Tibial nerve (tissue), 4 donors: ENCODE data around the gene AOPEP.

Source experiments
- EP300 ChIP-seq, 2 donors: sonication (generic); formaldehyde crosslinking; IDR thresholded peaks; one replicate each; pipeline ENCODE4 v1.6.1; 2017; ENCODE audit warnings: antibody characterized with exemption in 2 of 2, mild to moderate bottlenecking in 1 of 2
- POLR2A ChIP-seq, 2 donors: fragments of 450-650 bp; IDR thresholded peaks; one replicate each; pipeline ENCODE4 v1.6.1; 2017; ENCODE audit warnings: antibody characterized with exemption in 2 of 2, mild to moderate bottlenecking in 2 of 2, moderate library complexity in 2 of 2
- TF ChIP-seq, protein P1 (sequence below), 5 experiments: fragments of 200-600 bp in 3 of 5; fragments of 450-650 bp in 2 of 5; sonication (generic) in 3 of 5; IDR thresholded peaks; one replicate each; pipeline ENCODE4 v1.5.1; 2016 to 2019; ENCODE audit warnings: antibody characterized with exemption in 5 of 5, mild to moderate bottlenecking in 3 of 5, moderate library complexity in 2 of 5

GRCh38 chr9:95096807-95097206 is 370.3 kb downstream of the AOPEP start:
- TF ChIP-seq, protein P1, sequence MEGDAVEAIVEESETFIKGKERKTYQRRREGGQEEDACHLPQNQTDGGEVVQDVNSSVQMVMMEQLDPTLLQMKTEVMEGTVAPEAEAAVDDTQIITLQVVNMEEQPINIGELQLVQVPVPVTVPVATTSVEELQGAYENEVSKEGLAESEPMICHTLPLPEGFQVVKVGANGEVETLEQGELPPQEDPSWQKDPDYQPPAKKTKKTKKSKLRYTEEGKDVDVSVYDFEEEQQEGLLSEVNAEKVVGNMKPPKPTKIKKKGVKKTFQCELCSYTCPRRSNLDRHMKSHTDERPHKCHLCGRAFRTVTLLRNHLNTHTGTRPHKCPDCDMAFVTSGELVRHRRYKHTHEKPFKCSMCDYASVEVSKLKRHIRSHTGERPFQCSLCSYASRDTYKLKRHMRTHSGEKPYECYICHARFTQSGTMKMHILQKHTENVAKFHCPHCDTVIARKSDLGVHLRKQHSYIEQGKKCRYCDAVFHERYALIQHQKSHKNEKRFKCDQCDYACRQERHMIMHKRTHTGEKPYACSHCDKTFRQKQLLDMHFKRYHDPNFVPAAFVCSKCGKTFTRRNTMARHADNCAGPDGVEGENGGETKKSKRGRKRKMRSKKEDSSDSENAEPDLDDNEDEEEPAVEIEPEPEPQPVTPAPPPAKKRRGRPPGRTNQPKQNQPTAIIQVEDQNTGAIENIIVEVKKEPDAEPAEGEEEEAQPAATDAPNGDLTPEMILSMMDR (IDR thresholded peaks at IDR 0.05) = no peak
- TF ChIP-seq EP300 (IDR thresholded peaks at IDR 0.05) = no peak
- no peak for TF ChIP-seq POLR2A (IDR thresholded peaks at IDR 0.05)
